ENCODE measurements around the gene CBLL1.

CBLL1 gene, protein sequence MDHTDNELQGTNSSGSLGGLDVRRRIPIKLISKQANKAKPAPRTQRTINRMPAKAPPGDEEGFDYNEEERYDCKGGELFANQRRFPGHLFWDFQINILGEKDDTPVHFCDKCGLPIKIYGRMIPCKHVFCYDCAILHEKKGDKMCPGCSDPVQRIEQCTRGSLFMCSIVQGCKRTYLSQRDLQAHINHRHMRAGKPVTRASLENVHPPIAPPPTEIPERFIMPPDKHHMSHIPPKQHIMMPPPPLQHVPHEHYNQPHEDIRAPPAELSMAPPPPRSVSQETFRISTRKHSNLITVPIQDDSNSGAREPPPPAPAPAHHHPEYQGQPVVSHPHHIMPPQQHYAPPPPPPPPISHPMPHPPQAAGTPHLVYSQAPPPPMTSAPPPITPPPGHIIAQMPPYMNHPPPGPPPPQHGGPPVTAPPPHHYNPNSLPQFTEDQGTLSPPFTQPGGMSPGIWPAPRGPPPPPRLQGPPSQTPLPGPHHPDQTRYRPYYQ

DNA sequence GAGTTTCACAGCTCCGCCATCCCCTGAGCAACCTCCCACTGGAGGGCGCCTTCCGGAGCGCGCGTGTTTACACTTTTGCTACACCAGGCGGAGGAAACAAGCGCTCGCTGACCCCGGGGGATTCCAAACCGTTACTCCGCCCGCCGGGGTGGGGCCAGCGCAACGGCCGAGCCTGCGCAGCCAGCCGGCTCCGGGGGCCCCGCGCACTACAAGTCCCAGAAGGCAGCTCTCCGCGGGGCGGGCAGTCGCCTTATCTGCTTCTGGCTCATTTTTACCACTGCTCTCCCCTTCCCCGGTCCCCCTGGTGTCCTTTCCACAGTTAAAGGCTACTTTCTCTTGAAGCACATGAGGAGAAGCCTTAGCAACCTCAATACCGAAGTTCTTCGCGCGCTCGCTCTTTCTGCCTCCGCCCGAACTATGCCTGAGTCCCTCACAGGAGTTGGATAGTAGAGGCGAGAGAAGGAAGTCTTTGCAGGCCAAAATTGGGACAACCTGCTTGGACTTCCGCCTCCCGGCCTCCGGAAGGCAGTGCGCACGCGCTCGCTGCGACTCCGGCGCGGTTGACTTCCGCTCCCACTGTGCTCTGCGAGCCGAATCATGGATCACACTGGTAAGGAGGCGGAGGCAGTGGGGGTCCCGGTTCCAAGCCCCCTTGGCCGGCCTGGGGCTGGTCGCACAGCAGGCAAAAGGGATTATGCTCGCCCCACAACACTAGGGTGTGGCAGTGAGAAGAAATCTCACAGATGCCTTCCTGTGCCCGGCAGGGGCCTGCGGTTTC, at the start of gene CBLL1:
TSS of gene CBLL1 (plus strand) at position 576 of the 778 bp plus-strand sequence. CDS start at position 598, 22 bp downstream.
- FAIRE-seq = peak; percentile 47

DNA sequence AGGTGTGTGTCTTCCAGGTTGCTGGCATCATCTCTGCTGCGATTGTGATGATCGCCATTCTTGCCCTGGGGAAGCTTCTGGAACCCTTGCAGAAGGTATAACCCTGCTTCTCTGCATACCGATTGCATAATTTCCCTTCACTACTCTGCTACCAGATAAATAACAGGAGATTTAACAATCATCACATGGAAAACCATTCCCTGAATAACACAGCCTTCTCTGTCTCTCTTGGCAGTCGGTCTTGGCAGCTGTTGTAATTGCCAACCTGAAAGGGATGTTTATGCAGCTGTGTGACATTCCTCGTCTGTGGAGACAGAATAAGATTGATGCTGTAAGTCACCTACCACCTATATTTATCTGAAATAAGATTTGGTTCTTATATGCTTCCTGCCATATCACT, 49.6 kb upstream of the CBLL1 start:
- no peak for FAIRE-seq

DNA sequence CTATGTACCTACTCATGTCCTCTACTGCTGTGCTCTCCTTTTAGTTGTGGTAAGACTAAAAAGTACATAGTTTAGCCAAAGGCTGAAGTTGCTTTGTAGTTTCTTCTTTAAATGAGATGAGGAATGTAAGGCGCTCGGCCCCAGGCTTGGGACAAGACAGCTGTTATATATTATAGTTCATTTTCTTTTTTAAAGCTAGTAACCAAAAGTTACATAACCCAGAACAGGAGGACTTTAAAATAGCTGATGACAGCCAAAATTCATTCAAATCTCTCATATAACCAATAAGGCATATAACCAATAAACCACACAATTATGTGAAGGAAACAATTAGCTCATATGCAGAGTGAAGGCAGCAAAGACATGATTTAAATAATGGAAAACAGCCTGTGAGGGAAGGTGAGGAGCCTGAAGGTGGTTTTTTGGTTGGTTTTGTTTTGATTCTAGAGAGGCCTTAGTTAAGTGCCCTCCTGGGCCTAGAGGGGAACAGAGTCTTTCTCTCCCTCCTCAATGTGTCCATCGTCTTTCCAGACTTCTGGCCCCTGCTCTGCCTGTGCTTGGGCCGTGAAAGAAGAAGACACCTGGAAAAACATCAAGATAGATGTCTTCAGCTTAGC, 47.5 kb upstream of the CBLL1 start:
- FAIRE-seq = no peak

DNA sequence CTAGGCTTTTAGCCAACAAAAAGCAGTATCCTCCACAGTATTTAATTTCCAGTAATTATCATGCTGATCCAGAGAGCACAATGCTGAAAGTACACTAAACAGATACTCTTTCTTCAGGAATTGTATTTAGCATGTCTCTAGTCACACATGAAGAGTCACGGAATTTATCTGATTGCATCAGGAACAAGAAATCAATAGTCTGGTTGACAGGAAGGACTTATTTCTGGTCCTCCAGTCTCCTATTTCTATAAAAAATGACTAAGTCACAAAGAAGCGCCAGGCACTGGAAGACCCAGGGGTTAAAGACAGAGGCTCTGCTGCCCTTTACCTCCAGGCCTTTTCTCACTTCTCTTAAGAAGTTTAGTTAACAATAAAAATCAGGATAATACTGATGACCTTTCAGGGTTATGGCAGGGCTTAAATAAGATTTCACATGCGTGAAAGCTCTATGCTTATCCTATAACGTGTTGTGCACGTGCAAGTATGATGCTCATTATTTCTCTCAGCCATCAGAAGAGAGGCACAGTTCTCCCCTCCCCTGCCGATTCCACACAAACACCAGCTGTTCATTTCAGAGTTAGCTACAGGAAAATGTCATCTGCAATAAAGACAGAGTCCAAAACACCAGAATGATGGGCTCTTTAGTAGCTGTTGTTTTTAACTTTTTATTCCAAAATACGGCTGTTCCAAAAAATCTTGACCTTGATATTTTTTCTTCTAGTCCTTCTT, 46.5 kb upstream of the CBLL1 start:
- FAIRE-seq = no peak

DNA sequence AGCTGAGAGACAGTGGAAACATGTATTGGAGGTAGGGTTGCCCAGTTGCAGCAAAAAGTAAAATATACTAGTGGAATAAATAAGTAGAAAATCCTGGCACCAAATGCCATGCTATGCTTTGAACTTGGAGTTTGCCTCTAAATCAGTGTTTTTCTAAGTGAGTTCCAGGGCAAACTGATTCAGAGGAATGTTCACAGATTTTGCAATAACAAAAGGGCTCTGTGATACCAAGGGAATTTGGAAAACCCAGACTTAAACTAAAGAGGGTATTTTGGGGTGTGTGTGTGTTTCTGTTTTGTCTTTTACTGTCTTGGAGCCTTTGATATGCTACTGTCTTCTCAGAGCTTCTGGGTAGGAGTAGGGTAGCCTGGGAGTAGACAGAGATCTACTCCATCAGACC, 43.4 kb upstream of the CBLL1 start:
- no peak for FAIRE-seq

DNA sequence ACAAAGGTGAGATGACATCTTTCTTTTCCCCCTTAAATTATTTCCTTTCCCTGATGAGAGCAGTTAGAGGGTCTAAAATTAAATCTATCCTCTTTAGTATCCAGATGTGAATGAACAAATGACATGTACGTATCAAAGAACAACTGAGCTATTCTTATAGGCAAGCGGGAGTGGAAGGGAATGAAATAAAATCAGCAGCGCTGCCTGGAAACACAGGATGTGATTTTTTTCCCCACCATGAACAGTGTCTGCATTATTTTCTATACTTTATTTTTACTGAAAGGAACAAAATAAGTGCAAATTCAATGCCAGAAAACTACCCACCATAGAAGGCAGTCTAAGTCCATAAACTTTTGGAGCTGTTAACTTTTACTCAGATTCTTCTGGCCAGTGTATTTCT, 42.8 kb upstream of the CBLL1 start:
- FAIRE-seq = no peak

DNA sequence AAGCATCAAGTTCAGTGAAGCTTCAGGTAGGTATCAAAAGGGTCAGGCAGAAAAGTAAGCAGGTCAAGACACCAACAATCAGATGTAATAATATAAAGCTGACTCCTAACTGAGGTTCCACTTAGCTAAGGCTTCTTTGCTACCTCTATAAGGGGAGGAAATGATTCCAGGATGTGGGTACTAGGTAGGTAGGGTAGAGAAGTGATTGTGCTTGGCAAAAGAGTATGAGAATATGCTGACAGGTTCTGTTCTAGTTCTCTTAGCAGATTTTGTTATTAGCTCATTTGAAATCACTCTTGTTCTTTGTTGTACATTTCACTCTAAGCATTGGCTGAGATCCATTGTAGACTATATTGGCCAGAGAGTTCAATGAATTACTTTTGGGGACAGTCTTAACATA, 40.7 kb upstream of the CBLL1 start:
- FAIRE-seq = no peak

DNA sequence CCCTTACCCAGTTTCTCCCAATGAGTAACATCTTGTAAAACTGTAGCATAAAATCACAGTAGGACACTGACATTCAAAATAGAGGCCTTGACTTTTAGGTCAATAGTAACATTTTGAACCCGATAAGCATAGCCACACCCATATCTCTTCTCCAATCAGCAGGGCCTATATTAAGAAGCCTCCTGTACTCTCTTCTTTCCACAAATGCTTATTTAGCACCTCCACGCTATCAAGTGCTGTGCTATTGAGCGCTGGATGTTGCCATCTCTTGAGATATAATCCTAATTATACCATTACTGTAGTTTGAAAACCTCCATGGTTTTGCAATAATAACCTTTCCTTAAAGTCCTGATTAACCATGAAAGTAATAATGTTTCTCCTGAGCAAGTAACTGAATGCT, 40.1 kb upstream of the CBLL1 start:
- no peak for FAIRE-seq

DNA sequence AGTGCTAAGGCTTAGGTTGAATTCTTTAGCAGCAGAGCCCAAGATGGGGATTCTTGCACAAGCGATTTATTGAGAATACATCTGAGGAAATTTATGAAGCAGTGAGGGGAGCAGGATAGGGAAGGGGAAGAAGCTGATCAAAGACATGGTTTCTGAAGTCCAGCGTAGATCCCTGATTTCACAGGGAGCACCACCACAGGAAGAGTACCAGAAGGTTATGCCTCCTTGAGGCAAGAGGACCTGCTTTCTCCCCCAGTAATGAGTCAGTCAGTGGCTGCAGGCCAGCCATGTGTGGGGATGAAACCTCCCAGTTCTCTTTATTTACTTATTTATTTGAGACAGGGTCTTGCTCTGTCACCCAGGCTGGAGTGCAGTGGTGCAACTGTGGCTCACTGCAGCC, 35.0 kb upstream of the CBLL1 start:
- no peak for FAIRE-seq

DNA sequence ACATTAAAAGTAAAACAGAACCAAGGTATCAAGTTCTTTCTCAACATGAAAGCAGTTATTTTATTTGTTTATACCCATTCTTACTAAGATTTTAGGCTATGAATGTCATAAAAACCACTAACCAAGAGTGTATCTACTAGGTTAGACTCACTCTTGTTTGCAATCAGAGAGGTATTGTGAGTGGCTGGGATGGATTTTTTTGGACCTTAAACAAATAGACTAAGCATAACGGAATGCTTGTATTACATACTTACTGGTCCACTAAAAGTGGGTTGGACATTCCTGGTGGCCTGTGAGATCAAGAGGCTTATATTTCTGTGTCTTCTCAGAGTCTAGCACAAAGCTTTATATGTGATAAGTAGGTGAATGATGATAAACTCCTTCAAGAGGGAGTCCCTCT, 32.6 kb upstream of the CBLL1 start:
- FAIRE-seq = no peak

DNA sequence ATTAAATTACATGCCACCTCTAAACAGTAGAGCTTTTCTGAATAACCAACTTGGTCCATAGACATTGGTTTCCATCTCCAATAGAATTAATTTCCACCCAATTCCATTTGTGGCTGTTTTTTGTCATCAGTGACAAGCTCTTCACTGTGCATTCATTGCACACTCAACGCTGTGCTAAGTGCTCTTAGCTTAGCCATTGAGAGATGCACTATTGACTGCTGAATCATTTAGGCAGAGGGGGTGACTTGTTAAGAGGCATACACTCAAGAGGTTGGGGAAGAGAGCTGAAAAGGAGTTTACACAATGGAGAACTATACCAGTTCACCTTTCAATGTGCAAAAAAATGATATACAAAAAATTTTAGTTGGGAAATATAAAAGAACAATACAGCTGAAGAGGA, 31.9 kb upstream of the CBLL1 start:
- no peak for FAIRE-seq

DNA sequence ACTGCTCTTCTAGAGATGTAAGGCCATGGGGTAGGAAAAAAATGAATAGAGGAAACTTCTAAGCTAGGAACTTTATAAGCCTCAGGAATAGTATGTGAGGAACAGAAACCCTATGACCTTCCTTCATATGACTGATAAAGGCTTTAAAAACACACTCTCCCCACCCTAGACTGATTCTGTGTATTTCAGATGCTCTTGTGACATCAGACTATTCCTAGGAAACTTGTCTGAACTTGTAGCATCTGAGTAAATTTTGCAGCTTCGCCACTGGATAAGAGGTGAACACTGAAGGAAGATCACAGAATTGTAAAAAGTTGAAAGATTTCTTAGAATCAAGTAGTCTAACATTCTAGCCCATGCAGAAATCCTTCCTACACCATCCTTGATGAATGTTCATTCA, 31.0 kb upstream of the CBLL1 start:
- FAIRE-seq = no peak

DNA sequence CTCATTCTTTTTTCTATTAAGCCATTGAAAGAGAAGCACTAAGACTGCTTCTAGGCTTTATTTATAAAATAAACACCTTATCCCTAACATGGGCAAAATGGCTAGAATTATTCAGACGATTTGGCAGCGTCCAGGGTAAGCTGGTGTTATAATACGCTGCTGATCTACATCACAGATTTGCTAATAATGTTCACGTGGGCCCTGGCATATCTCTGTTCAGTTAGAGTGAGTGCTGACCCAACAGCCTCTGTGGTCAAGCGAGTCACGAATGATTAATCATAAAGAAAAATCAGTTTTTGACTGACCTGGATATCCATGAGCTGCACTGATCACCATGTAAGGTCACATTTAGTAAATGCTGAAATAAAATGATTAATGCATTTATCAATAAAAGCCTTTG, 28.4 kb upstream of the CBLL1 start:
- FAIRE-seq = no peak

DNA sequence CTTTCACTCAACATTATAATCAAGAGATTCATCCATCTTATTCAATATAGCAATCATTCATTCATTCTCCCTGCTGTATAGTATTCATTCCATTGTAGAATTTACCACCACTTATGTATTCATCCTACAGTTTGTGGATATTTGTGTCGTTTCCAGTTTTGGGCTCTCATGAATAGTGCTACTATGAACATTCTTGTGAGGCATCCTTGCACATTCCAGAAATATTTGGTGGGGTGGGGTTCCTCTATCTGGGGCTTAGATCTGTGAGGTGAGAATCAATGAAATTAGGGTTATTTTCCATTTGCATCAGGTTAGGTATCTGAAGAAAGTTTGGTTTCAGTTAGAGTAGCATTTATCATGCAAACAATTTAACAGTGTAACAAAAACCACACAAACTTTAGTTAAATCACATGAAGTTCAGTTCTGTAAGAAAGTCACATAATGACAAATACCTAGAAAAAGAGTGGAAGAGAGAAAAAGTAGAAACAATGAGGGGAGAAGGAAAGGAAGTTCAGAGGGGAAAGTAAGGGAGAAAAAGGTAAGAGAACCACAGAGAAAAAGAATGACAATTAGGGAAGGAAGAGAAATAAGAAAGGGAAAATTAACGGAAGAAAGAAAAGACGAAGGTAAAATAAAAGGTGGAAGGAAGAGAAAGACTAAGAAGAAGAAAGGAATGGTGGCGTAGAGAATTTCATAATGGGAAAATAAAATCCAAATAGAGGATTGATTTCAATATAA, 25.3 kb upstream of the CBLL1 start:
- FAIRE-seq = no peak

DNA sequence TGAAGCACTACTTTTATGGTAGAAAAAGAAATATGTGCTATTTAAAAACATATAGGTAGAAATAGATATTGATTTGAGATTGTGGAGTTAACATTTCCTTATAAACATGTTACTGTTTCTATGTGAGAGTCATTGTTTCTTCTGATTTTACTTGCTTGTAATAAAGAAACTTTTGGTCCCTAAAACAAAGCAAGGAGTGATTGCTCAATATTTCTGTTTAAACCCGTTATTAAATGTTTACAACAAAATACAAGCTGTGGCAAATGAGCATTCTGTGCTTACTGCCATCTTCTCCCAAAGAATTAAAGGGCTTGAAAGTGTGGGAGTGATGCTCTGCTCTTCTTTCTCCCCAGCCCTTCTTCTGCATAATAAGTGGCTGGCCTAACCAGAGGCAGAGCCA, 22.7 kb upstream of the CBLL1 start:
- FAIRE-seq = no peak

DNA sequence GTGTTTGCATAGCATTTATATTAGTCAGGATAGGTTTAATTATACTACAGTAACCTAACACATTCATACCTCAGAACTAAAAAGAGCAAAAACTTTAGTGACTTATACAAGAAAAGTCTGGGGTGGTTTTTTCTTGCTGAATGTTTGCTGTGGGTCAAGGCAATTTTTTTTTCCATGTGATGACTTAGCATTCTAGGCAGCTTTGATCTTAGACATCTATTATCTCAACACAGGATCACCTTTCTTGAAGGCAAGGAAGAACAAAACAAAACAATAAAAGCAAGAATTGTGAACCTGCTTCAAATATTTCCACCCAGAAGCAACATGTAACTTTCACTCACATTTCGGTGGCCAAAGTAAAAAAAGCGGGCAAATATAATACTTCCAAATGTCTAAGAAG, 20.7 kb upstream of the CBLL1 start:
- no peak for FAIRE-seq

DNA sequence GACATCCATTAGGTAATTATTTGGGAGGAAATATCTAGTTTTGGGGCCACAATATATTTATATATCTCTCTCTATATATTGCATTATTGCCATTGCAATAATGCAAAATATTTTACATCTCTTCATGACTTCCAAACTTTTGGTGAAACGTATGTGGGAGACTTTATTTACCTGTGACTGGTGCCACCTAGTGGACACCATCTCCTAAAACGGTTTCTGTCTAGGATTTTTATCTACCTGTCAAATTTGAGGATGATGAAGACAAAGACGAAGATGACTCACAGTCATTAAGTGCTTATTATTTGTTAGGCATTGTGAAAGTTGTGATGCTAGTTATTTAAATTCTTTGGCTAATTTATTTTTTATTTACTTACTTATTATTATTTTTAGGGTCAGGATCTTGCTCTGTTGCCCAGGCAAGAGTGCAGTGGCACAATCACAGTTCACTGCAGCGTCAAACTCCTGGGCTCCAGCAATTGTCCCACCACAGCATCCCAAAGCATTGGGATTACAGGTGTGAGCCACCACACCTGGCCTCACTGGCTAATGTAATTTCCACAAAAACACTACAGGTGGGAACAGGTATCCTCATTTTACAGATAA, 18.7 kb upstream of the CBLL1 start:
- FAIRE-seq = peak; percentile 95

DNA sequence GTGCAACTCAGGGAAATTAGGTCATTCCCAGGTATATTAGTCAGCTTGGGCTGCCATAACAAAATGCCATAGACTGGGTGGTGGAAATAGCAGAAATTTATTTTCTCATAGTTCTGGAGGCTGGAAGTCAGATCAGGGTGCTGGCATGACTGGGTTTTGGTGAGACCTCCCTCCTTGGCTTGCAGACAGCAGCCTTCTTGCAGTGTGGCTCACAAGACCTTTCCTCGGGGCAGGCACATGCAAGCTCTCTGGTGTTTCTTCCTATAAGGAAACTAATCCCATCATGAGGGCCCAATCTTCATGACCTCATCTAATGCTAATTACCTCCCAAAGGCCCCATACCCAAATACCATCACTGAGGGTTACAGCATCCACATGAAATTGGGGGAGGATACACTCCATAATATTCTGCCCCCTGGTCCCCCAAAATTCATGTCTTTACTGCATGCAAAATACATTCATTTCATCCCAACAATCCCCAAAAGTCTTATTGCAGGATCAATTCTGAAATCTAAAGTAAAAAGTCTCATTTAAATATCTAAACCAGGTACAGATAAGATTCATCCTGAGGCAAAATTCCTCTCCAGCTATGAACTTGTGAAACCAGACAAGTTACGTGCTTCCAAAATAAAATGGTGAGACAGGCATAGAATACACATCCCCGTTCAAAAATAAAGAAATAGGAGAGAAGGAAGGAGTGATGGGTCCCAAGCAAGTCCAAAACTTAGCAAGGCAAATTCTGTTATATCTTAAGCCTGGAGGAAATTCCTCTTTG, 17.4 kb upstream of the CBLL1 start:
- FAIRE-seq = no peak

DNA sequence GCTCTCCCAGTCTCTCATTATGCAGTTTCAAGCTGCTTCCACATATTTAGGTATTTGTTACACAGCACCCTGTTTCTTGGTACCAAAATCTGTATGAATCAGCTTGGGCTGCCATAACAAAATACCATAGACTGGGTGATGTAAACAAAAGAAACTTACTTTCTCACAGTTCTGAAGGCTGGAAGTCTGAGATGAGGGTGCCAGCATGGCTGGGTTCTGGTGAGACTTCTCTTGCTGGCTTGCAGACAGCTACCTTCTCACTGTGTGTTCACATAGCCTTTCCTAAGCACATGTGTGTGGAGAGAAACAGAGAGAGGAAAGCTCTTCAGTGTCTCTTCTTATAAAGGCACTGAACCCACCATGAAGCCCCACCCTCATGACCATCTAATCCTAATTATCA, 15.7 kb upstream of the CBLL1 start:
- no peak for FAIRE-seq

DNA sequence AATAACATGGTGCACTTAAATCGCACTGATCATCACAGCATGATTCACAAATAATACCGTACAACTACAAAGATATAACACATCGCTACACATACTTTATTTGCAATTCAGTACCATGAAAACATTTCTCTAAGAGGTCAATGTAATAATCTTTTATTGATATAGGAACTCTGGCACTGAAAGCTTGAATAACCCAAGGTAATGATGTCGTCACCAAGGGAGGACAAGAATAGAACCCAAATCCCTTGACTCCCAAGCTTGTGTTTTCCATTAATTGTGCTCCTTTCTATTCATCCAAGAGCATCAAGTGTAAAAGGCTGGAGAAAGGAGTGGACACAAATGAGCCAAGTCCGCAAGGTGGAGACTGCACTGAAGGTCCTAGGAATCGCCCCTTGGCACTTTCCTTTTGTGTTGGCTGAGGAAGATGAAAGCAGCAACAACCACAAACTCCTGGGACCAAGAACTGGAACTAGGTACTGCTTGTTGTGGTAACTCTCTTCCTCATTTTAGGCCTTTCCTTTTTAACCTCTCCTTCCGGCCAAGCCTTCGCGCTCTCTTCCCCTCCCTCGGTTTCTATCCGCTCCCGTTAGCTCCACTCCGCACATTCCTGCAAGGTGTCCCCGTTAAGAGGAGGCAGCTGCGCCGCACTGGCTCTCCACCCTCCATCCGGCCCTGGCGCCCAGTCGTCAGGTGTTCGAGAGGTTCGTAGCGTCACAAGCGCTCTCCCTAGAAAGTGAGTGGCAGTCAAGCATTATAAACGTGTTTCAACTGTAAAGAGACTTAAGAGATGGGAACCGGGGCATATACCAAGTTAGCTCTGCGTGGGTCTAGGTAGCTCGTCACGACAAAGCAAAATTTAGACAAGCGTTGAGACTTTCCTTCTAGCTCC, 1.0 kb upstream of the CBLL1 start:
- no peak for FAIRE-seq

Data from G401.6 (cell line).